ENCODE data around the gene KRTAP23-1.

KRTAP23-1 gene

GRCh38 chr21:30305136-30305535 lies 43.3 kb downstream of the KRTAP23-1 start:
- DNase-seq = no peak

Data from C1 segment of cervical spinal cord (tissue), 14 donors.